B cell (primary cell): ENCODE results near the gene TPRN. TPM values are rescaled to one million over a fixed set of nuclear protein-coding genes. Genes with fewer than 3 reads are reported as not detected.

Source experiments
- ATAC-seq: fragments of 200-7000 bp; cut with Tn5 transposase; one replicate; pipeline ENCODE4 v1.10.0; 2021; ENCODE audit warnings: low read depth, mild to moderate bottlenecking, moderate number of reproducible peaks, moderate library complexity
- CTCF ChIA-PET: fragments of 350-600 bp; sonication (Branson Sonifier 250); formaldehyde crosslinking; loops from one replicate; lab custom pipeline; 2021; ENCODE audit warnings: antibody characterized with exemption, inconsistent platforms; lab: Charles Lee
- POLR2A ChIA-PET: fragments of 350-600 bp; sonication (Branson Sonifier 250); formaldehyde crosslinking; loops from one replicate; lab custom pipeline; 2021; ENCODE audit warnings: antibody characterized with exemption; lab: Charles Lee
- DNase-seq: peaks from one replicate; pipeline ENCODE4 v3.0.0; 2013
- H2AFZ ChIP-seq: 2 replicates; pipeline ENCODE4 v1.6.1; 2012; ENCODE audit warnings: mild to moderate bottlenecking, low read depth, low read length; ENCODE audit not compliant: insufficient read depth, poor library complexity, severe bottlenecking
- H3K27ac ChIP-seq, 2 donors: 1 replicate in 1 of 2; 2 replicates in 1 of 2; pipeline ENCODE4 v1.5.1; 2012 to 2013; ENCODE audit warnings: low read length in 2 of 2, mild to moderate bottlenecking in 2 of 2, moderate library complexity in 1 of 2
- H3K27me3 ChIP-seq, 4 experiments: fragments of 200-600 bp in 1 of 4; sonication (generic) in 1 of 4; replicated peaks in 1 of 4; 1 replicate in 2 of 4; 2 replicates in 2 of 4; pipeline versions ENCODE4 v1.6.1 to v1.7.0; 2013 to 2016; ENCODE audit warnings: low read length in 3 of 4, mild to moderate bottlenecking in 2 of 4, mixed read lengths in 1 of 4, moderate library complexity in 1 of 4; ENCODE audit not compliant: insufficient read depth in 4 of 4, control insufficient read depth in 3 of 4; ENCODE audit errors: control extremely low read depth in 1 of 4
- H3K36me3 ChIP-seq, 2 experiments: replicated peaks in 1 of 2; 1 replicate in 1 of 2; 2 replicates in 1 of 2; pipeline versions ENCODE4 v1.6.1 to v1.7.1; 2013; ENCODE audit warnings: low read length in 1 of 2; ENCODE audit not compliant: insufficient read depth in 2 of 2, control insufficient read depth in 1 of 2; ENCODE audit errors: control extremely low read depth in 1 of 2, extremely low read depth in 1 of 2
- H3K4me1 ChIP-seq, 2 donors: fragments of 200-600 bp in 1 of 2; sonication (generic) in 1 of 2; 1 replicate in 1 of 2; 2 replicates in 1 of 2; pipeline versions ENCODE4 v1.5.1 to v1.6.1; 2013 to 2017; ENCODE audit warnings: low read length in 2 of 2; ENCODE audit not compliant: control insufficient read depth in 2 of 2, insufficient read depth in 2 of 2
- H3K4me2 ChIP-seq: replicated peaks from 2 replicates; pipeline ENCODE3; 2012; ENCODE audit warnings: mild to moderate bottlenecking, low read depth, low read length; ENCODE audit not compliant: poor library complexity, severe bottlenecking
- H3K4me3 ChIP-seq, 5 experiments: fragments of 200-600 bp in 1 of 5; sonication (generic) in 1 of 5; 1 replicate in 3 of 5; 2 replicates in 2 of 5; pipeline versions ENCODE4 v1.5.1 to v1.7.0; 2011 to 2016; ENCODE audit warnings: low read length in 4 of 5, mild to moderate bottlenecking in 4 of 5, low read depth in 2 of 5, control low read depth in 1 of 5, moderate library complexity in 1 of 5; ENCODE audit not compliant: insufficient read depth in 1 of 5; ENCODE audit errors: control extremely low read depth in 1 of 5, extremely low read depth in 1 of 5
- H3K79me2 ChIP-seq: fragments of 200-600 bp; sonication (generic); one replicate; pipeline ENCODE4 v1.6.0; 2016; ENCODE audit warnings: low read length; ENCODE audit not compliant: control insufficient read depth, insufficient read depth
- H3K9ac ChIP-seq: fragments of 200-600 bp; sonication (generic); 2 replicates; pipeline ENCODE4 v1.6.1; 2017; ENCODE audit warnings: mild to moderate bottlenecking, low read length, moderate library complexity
- H3K9me3 ChIP-seq, 3 donors: one replicate each; pipeline versions ENCODE4 v1.6.1 to v1.7.1; 2013; ENCODE audit warnings: low read length in 2 of 3; ENCODE audit not compliant: control insufficient read depth in 2 of 3, insufficient read depth in 1 of 3; ENCODE audit errors: control extremely low read depth in 1 of 3
- H4K20me1 ChIP-seq: 2 replicates; pipeline ENCODE4 v1.6.0; 2012; ENCODE audit warnings: mild to moderate bottlenecking, low read length; ENCODE audit not compliant: insufficient read depth, control insufficient read depth, poor library complexity, severe bottlenecking
- H3K27ac Mint-ChIP-seq: one replicate; pipeline ENCODE4 v1.8.0; 2021; ENCODE audit warnings: mixed read lengths
- H3K27me3 Mint-ChIP-seq: one replicate; pipeline ENCODE4 v1.8.0; 2021; ENCODE audit warnings: mixed read lengths
- H3K4me1 Mint-ChIP-seq: one replicate; pipeline ENCODE4 v1.8.0; 2021; ENCODE audit warnings: mixed read lengths
- H3K4me3 Mint-ChIP-seq: one replicate; pipeline ENCODE4 v1.8.0; 2021; ENCODE audit warnings: mixed read lengths
- H3K9me3 Mint-ChIP-seq: one replicate; pipeline ENCODE4 v1.8.0; 2022; ENCODE audit warnings: mixed read lengths; ENCODE audit not compliant: insufficient read depth
- CTCF ChIP-seq: fragments of 200-600 bp; IDR thresholded peaks from one replicate; pipeline ENCODE4 v1.8.0; 2022; ENCODE audit warnings: antibody characterized with exemption, mild to moderate bottlenecking
- EZH2 ChIP-seq: IDR thresholded peaks from 2 replicates; pipeline ENCODE4 v1.6.1; 2012; ENCODE audit warnings: borderline replicate concordance, low read depth, mild to moderate bottlenecking, moderate library complexity, low read length; ENCODE audit not compliant: insufficient read depth, poor library complexity, severe bottlenecking
- WGBS: methylation state at CpG from one replicate; pipeline ENCODE4 v1.1.5; 2013; ENCODE audit warnings: missing lambda C conversion rate; ENCODE audit not compliant: insufficient coverage; 5-methylcytosine and 5-hydroxymethylcytosine counted together
- intact Hi-C: fragments of 100-400 bp; cut with micrococcal nuclease; formaldehyde crosslinking; loops from one replicate; pipeline ENCODE4 v1.10.0; 2022
- polyA plus RNA-seq: library from polyadenylated mRNA; depleted of rRNA; stranded (reverse); fragments of >200 nt; gene quantifications from 2 replicates; pipeline ENCODE4 v1.2.3, GENCODE V29; 2012
- total RNA-seq, 2 donors: library from RNA; stranded (reverse); fragments of 120-200 nt in 1 of 2; gene quantifications; 1 replicate in 1 of 2; 2 replicates in 1 of 2; pipeline versions ENCODE4 v1.2.3 to v1.2.4, GENCODE V29; 2013 to 2022

TPRN gene
- total and polyA plus RNA-seq, 2 donors (not counting 1 experiment from before 2014, with no cell fraction given): 5.7 to 16.3 TPM

- Mint-ChIP-seq H3K27ac (peak within 1 kb of the TSS; percentile 82), H3K4me3 (peak within 1 kb of the TSS; percentile 86), H3K9me3 (no peaks in the 10 kb centered on the region), H3K27me3 (peaks cover 4% of the 10 kb centered on the region), H3K4me1 (peaks cover 16% of the 10 kb centered on the region)
- Histone ChIP-seq H3K4me2 (peak within 1 kb of the TSS; percentile 95), H2AFZ (peak within 1 kb of the TSS; percentile 96), H3K4me1 (peaks cover 13 to 32% of the 10 kb centered on the region in 2 donors), H4K20me1 (no peaks in the 10 kb centered on the region), H3K27ac (peak within 1 kb of the TSS; percentile 79 to 91), H3K36me3 (no peaks in the 10 kb centered on the region), H3K9ac (peak within 1 kb of the TSS; percentile 75), H3K27me3 (peaks cover 0 to 28% (median 2%) of the 10 kb centered on the region in 4 experiments), H3K9me3 (no peaks in the 10 kb centered on the region), H3K4me3 (peak within 1 kb of the TSS; percentile 36 to 77 (median 71)), H3K79me2 (no peaks in the 10 kb centered on the region)
- ATAC-seq: no peak
- intact Hi-C loops: loop anchor here (5.0 kb wide), 1 partner anchor 382 kb away; the partner anchor contains the start of gene ARRDC1
- CTCF ChIA-PET: interaction anchor here (0.8 to 7.0 kb wide), 7 partner anchors 13 to 196 kb away, joined by 3 to 76 read pairs (median 4); partner anchors contain the start of genes ANAPC2, NELFB, SSNA1 and TUBB4B
- TF ChIP-seq CTCF (no peak), EZH2 (no peak)
- 53% methylated on average over 22 of the region's 23 CpGs for WGBS
- POLR2A ChIA-PET: interaction anchor here (1.5 to 3.1 kb wide), 2 partner anchors 10 to 11 kb away, joined by 7 to 10 read pairs; no protein-coding TSS in a partner anchor
- DNase-seq: peak; percentile 32
Measured at GRCh38 chr9:137224830-137225694, 24.5 kb upstream of the TPRN start, which contains the start of gene CYSRT1. Gene CYSRT1, plus strand, starts transcription at chr9:137225174. Its CDS starts 448 bp downstream, at chr9:137225622.
